GM10266 (cell line): ENCODE data around the gene MAL.

ENCODE experiments used
- DNase-seq: peaks from one replicate; pipeline ENCODE4 v3.0.0; 2012; ENCODE audit errors: extremely low spot score
- CTCF ChIP-seq: IDR thresholded peaks from 2 replicates; pipeline ENCODE4 v1.5.1; 2012; ENCODE audit warnings: mild to moderate bottlenecking, low read depth; ENCODE audit not compliant: control insufficient read depth, insufficient read depth; ENCODE audit errors: missing control alignments

MAL gene

GRCh38 chr2:95050385-95051300, 25.1 kb downstream of the MAL start:
- no peak for TF ChIP-seq CTCF
- DNase-seq, result no peak

DNA sequence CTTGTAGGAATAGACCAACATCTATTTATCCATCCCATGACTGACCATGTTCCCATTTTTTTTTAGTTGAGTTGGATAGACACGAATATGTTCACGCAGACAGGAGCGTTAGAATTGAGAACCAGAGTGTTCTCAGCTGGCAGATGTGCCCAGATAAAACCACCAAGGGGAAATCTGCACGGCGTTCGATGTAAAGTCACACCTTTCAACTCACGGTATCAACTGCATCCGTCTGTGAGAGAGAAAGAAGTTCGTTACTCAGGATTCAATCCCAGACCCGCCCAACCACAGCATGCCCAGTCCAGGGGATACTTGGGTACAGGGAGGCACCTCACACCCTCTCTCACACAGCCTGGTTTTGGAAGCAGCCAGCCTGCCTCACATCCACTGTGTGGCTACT, 26.1 kb downstream of the MAL start:
- no peak for DNase-seq
- no peak for TF ChIP-seq CTCF

DNA sequence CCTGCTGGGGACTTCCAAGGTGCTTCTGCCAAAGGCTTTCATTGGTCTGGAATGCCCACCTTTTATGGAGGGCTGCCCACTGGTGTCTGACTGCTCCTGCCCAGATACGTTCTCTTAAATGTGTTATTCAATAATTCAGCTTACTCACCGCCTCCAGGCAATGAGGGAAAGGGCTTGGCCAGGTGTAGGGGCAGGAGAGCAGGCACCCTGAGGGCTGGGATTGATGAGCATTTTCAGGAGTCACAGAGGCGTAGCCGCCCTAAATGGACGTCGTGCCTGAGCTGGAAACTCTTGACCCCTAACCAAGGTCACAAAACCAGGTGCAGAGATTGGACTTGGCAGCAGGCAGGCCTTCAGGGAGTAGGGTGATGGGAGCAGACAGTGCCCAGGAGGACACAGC, 26.8 kb downstream of the MAL start:
- no peak for DNase-seq
- TF ChIP-seq CTCF, result no peak

GRCh38 chr2:95052804-95053479, 27.4 kb downstream of the MAL start:
- DNase-seq, result no peak
- TF ChIP-seq CTCF, result peak; percentile 14

DNA sequence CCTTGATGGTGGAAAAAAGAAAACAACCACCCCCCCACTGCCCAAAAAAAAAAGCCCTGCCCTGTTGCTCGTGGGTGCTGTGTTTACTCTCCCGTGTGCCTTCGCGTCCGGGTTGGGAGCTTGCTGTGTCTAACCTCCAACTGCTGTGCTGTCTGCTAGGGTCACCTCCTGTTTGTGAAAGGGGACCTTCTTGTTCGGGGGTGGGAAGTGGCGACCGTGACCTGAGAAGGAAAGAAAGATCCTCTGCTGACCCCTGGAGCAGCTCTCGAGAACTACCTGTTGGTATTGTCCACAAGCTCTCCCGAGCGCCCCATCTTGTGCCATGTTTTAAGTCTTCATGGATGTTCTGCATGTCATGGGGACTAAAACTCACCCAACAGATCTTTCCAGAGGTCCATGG, 28.0 kb downstream of the MAL start:
- DNase-seq, result no peak
- peak; percentile 24 for TF ChIP-seq CTCF

- no peak for TF ChIP-seq CTCF
Observed at GRCh38 chr2:95054016-95054415, 28.5 kb downstream of the MAL start.

DNA sequence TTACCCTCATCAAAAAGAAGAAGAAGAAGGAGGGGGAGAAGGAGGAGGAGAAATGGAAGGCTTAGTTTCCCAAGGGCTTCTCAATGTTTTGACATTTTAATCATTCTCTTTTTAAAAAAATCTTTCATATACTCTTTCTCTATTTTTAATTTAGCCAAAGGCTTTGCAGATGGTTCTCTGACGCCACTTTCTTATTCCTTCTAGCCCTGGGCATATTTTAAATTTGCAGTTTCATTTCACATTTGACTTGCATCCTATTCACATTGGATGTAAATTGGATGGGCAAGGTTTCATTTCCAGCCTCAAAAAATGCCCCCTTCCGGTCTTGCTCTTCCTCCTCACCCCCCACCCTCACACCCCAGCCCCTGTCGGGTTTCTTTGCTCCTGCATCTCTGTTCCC, 29.8 kb downstream of the MAL start:
- TF ChIP-seq CTCF, result no peak
- DNase-seq, result no peak

More at GRCh38 chr2:95054016-95054415, 28.5 kb downstream of the MAL start:
- no peak for DNase-seq
